GM13977 (cell line): Measurements from ENCODE around the gene PHC2.

Experiments
- DNase-seq: peaks from one replicate; pipeline ENCODE4 v3.0.0; 2012; ENCODE audit warnings: low spot score
- CTCF ChIP-seq: IDR thresholded peaks from 2 replicates; pipeline ENCODE4 v1.5.1; 2012; ENCODE audit warnings: mild to moderate bottlenecking, control low read depth; ENCODE audit not compliant: insufficient read depth; ENCODE audit errors: extremely low read depth, missing control alignments
- in situ Hi-C: fragments of 300-500 bp; cut with MboI; formaldehyde crosslinking; loops from one replicate; pipeline ENCODE4 v1.12.0; 2022; ENCODE audit warnings: low sequenced_read_pairs, low pct_unique_long_range_greater_than_20kb, mixed read lengths, inconsistent platforms; ENCODE audit not compliant: unreplicated experiment

PHC2 gene

GRCh38 chr1:33348194-33348593, 82.7 kb downstream of the PHC2 start:
- TF ChIP-seq CTCF, result no peak
- in situ Hi-C loops, result no loop called here
- DNase-seq, result no peak

GRCh38 chr1:33347650-33347992, 83.3 kb downstream of the PHC2 start:
- TF ChIP-seq CTCF, result no peak
- in situ Hi-C loops, result no loop called here
- DNase-seq, result no peak

GRCh38 chr1:33346927-33347649, 83.8 kb downstream of the PHC2 start:
- no peak for DNase-seq
- no peak for TF ChIP-seq CTCF
- in situ Hi-C loops, result no loop called here

GRCh38 chr1:33346533-33346926, 84.4 kb downstream of the PHC2 start:
- TF ChIP-seq CTCF, result no peak
- in situ Hi-C loops, result no loop called here
- DNase-seq, result no peak

GRCh38 chr1:33344896-33345560, 85.9 kb downstream of the PHC2 start:
- TF ChIP-seq CTCF, result no peak
- in situ Hi-C loops, result no loop called here
- no peak for DNase-seq

GRCh38 chr1:33343539-33343938, 87.4 kb downstream of the PHC2 start:
- TF ChIP-seq CTCF, result no peak
- no peak for DNase-seq
- in situ Hi-C loops, result no loop called here
